SW 1271 (cell line): ENCODE results near the gene RORC.
A peak's percentile ranks its signal among the peaks of the same experiment; 100 is the strongest.
"Not testable (repeated sequence)": the region's sequence is repeated elsewhere in the genome, so short reads cannot be mapped to it uniquely, and the experiment has no call there.

ENCODE experiments used
- DNase-seq, 2 experiments: peaks; one replicate each; lab custom pipeline; 2025; lab: John Stamatoyannopoulos, UW

Gene RORC

GRCh38 chr1:151774256-151774922 is 57.2 kb downstream of the RORC start:
- DNase-seq = no peak

- no peak for DNase-seq
Measured at GRCh38 chr1:151773702-151774101, 57.9 kb downstream of the RORC start.

- not testable (repeated sequence) for DNase-seq
Measured at GRCh38 chr1:151769270-151769669, 62.3 kb downstream of the RORC start.

- DNase-seq = not testable (repeated sequence)
Measured at GRCh38 chr1:151768351-151769066, 63.1 kb downstream of the RORC start.

GRCh38 chr1:151763990-151764389 is 67.6 kb downstream of the RORC start:
- DNase-seq = no peak

- DNase-seq = peak; percentile 22 to 62
Measured at GRCh38 chr1:151762941-151763921, 68.4 kb downstream of the RORC start, which contains the start of gene MRPL9. Gene MRPL9, minus strand, starts transcription at chr1:151763496. Its CDS starts 17 bp downstream, at chr1:151763479.

GRCh38 chr1:151760597-151761385 is 70.8 kb downstream of the RORC start:
- no peak for DNase-seq

GRCh38 chr1:151759241-151759640 is 72.4 kb downstream of the RORC start:
- no peak for DNase-seq

- no peak for DNase-seq
Measured at GRCh38 chr1:151756291-151756690, 75.3 kb downstream of the RORC start.
